Lung (tissue), 12 donors: ENCODE data around the gene SETD7. TPM values are rescaled to one million over a fixed set of nuclear protein-coding genes. Genes with fewer than 3 reads are reported as not detected.

Source experiments
- ATAC-seq: fragments of 200-7000 bp; cut with Tn5 transposase; one replicate; pipeline ENCODE4 v1.9.1; 2020; ENCODE audit warnings: moderate number of reproducible peaks; ENCODE audit not compliant: insufficient read depth, low FRiP score
- DNase-seq, 3 donors: peaks; one replicate each; pipeline ENCODE4 v3.0.0-alpha.2; 2013 to 2017
- H3K27ac ChIP-seq, 2 donors: one replicate each; pipeline ENCODE4 v1.5.1; 2013; ENCODE audit warnings: mild to moderate bottlenecking in 2 of 2, moderate library complexity in 2 of 2, control low read depth in 1 of 2, inconsistent platforms in 1 of 2, low read depth in 1 of 2, low read length in 1 of 2
- H3K27me3 ChIP-seq, 3 donors: one replicate each; pipeline ENCODE4 v1.5.1; 2013; ENCODE audit warnings: low read length in 2 of 3; ENCODE audit not compliant: control insufficient read depth in 3 of 3, insufficient read depth in 3 of 3
- H3K36me3 ChIP-seq, 4 donors: one replicate each; pipeline ENCODE4 v1.5.1; 2013; ENCODE audit warnings: low read length in 4 of 4, mild to moderate bottlenecking in 1 of 4, moderate library complexity in 1 of 4; ENCODE audit not compliant: control insufficient read depth in 4 of 4, insufficient read depth in 4 of 4
- H3K4me1 ChIP-seq, 5 donors: one replicate each; pipeline ENCODE4 v1.5.1; 2013; ENCODE audit warnings: low read length in 5 of 5, mild to moderate bottlenecking in 2 of 5, moderate library complexity in 1 of 5; ENCODE audit not compliant: control insufficient read depth in 5 of 5, insufficient read depth in 5 of 5
- H3K4me3 ChIP-seq: one replicate; pipeline ENCODE4 v1.5.1; 2013; ENCODE audit warnings: mild to moderate bottlenecking, control low read depth, moderate library complexity
- H3K9ac ChIP-seq, 2 donors: one replicate each; pipeline ENCODE4 v1.5.1; 2013; ENCODE audit warnings: low read length in 2 of 2, control low read depth in 1 of 2; ENCODE audit not compliant: insufficient read depth in 1 of 2
- H3K9me3 ChIP-seq, 4 donors: one replicate each; pipeline ENCODE4 v1.5.1; 2013; ENCODE audit warnings: low read length in 3 of 4, mild to moderate bottlenecking in 1 of 4, moderate library complexity in 1 of 4; ENCODE audit not compliant: control insufficient read depth in 4 of 4, insufficient read depth in 3 of 4
- CTCF ChIP-seq: IDR thresholded peaks from 2 replicates; pipeline ENCODE4 v1.5.1; 2012; ENCODE audit warnings: mild to moderate bottlenecking; ENCODE audit errors: control extremely low read depth, extremely low read depth
- WGBS, 2 donors: extraction: QIAGEN DNeasy Blood & Tissue Kit; methylation state at CpG; one replicate each; pipeline ENCODE4 v1.1.7; 2013; 5-methylcytosine and 5-hydroxymethylcytosine counted together
- polyA plus RNA-seq, 2 donors: library from polyadenylated mRNA; stranded (reverse); fragments of 200-250 nt; gene quantifications; one replicate each; pipeline ENCODE4 v1.2.1, GENCODE V29; 2013
- total RNA-seq, 2 donors: library from RNA; depleted of rRNA in 1 of 2; stranded (reverse); fragments of >200 nt in 1 of 2; gene quantifications; one replicate each; pipeline ENCODE4 v1.2.1, GENCODE V29; 2014 to 2021
- donor health status: control.
- donor health status: control.
- donor health status: Bipolar disorder and iron deficiency.
- donor health status: healthy.
- donor health status: DM: yes; HTN: yes; CAD: no.

SETD7 gene
- total and polyA plus RNA-seq, 4 donors = 8.9 to 35.7 (median 24.8) TPM

- 97 to 99% methylated on average over 3 of the region's 3 CpGs for WGBS, 2 donors
- no peak for TF ChIP-seq CTCF
- no peak overlapping the region for H3K27ac ChIP-seq
- peaks cover 0 to 17% (median 15%) of the 10 kb centered on the region in 4 donors for H3K36me3 ChIP-seq
- no peaks in the 10 kb centered on the region for H3K27me3 ChIP-seq
- no peaks in the 10 kb centered on the region for H3K9me3 ChIP-seq
- DNase-seq (no peak), ATAC-seq (no peak)
- H3K9ac ChIP-seq = no peak overlapping the region
- no peak overlapping the region for H3K4me3 ChIP-seq
- H3K4me1 ChIP-seq = peaks cover 0 to 27% (median 8%) of the 10 kb centered on the region in 5 donors
Observed at GRCh38 chr4:139547979-139548378, 8.0 kb downstream of the SETD7 start.

GRCh38 chr4:139540632-139541031 is 15.4 kb downstream of the SETD7 start:
- ATAC-seq (no peak), DNase-seq (no peak)
- Histone ChIP-seq H3K27me3 (no peaks in the 10 kb centered on the region), H3K36me3 (peaks cover 0 to 17% (median 7%) of the 10 kb centered on the region in 4 donors), H3K9ac (no peak overlapping the region), H3K4me1 (peaks cover 0 to 12% (median 2%) of the 10 kb centered on the region in 5 donors), H3K27ac (no peak overlapping the region), H3K9me3 (no peaks in the 10 kb centered on the region), H3K4me3 (no peak overlapping the region)
- WGBS, 2 donors = 85 to 91% methylated on average over 5 of the region's 5 CpGs
- TF ChIP-seq CTCF = no peak

GRCh38 chr4:139540161-139540560 is 15.9 kb downstream of the SETD7 start:
- no peak overlapping the region for H3K9ac ChIP-seq
- no peaks in the 10 kb centered on the region for H3K9me3 ChIP-seq
- DNase-seq (no peak), ATAC-seq (no peak)
- peaks cover 0 to 15% (median 5%) of the 10 kb centered on the region in 4 donors for H3K36me3 ChIP-seq
- H3K27ac ChIP-seq = peak overlapping the region in 1 of 2 donors; percentile 9
- 95 to 98% methylated on average over 2 of the region's 2 CpGs for WGBS, 2 donors
- TF ChIP-seq CTCF = no peak
- no peak overlapping the region for H3K4me3 ChIP-seq
- peaks cover 0 to 12% (median 5%) of the 10 kb centered on the region in 5 donors for H3K4me1 ChIP-seq
- no peaks in the 10 kb centered on the region for H3K27me3 ChIP-seq

GRCh38 chr4:139537292-139537691 is 18.7 kb downstream of the SETD7 start:
- Histone ChIP-seq H3K9me3 (no peaks in the 10 kb centered on the region), H3K4me1 (peaks cover 0 to 12% (median 3%) of the 10 kb centered on the region in 5 donors), H3K27ac (no peak overlapping the region), H3K9ac (no peak overlapping the region), H3K4me3 (no peak overlapping the region), H3K27me3 (no peaks in the 10 kb centered on the region), H3K36me3 (peaks cover 0 to 16% (median 7%) of the 10 kb centered on the region in 4 donors)
- ATAC-seq (no peak), DNase-seq (no peak)
- 96 to 97% methylated on average over 7 of the region's 7 CpGs for WGBS, 2 donors
- TF ChIP-seq CTCF = no peak
